ENCODE results near the gene MAML2. TPM values are rescaled to one million over a fixed set of nuclear protein-coding genes. Genes with fewer than 3 reads are reported as not detected.

MAML2 gene
- total RNA-seq, 2 experiments from 2014 or later, result 14.7 to 15.5 TPM

- H3K4me3 Mint-ChIP-seq, result no peak overlapping the region
- POLR2A ChIA-PET, result interaction anchor here (1.1 kb wide), 1 partner anchor 310 kb away, joined by 3 read pairs; the partner anchor contains the start of genes CCDC82 and JRKL
- no peak overlapping the region for H3K27ac Mint-ChIP-seq
Observed at GRCh38 chr11:96079691-96080090, 263.3 kb downstream of the MAML2 start.

GRCh38 chr11:96075532-96075959 lies 267.4 kb downstream of the MAML2 start:
- no peak overlapping the region for H3K27ac Mint-ChIP-seq
- ATAC-seq (no peak), DNase-seq (no peak)
- peaks cover 18% of the 10 kb centered on the region for H3K36me3 Mint-ChIP-seq (ENCODE audit: low read depth)
- POLR2A ChIA-PET, result no interaction called here
- H3K4me1 Mint-ChIP-seq (ENCODE audit: low read depth), result peaks cover 35% of the 10 kb centered on the region
- H3K9me3 Mint-ChIP-seq (ENCODE audit: insufficient read depth), result no peaks in the 10 kb centered on the region
- H3K27me3 Mint-ChIP-seq (ENCODE audit: low read depth), result no peaks in the 10 kb centered on the region
- H3K4me3 Mint-ChIP-seq, result no peak overlapping the region
- CTCF ChIA-PET, result interaction anchor here (0.8 to 2.1 kb wide), 7 partner anchors 10 to 268 kb away, joined by 3 to 16 read pairs (median 4); partner anchors contain the start of gene MAML2

More at GRCh38 chr11:96079691-96080090, 263.3 kb downstream of the MAML2 start:
- CTCF ChIA-PET, result no interaction called here
- no peaks in the 10 kb centered on the region for H3K9me3 Mint-ChIP-seq (ENCODE audit: insufficient read depth)
- ATAC-seq (no peak), DNase-seq (no peak)
- no peaks in the 10 kb centered on the region for H3K27me3 Mint-ChIP-seq (ENCODE audit: low read depth)
- H3K4me1 Mint-ChIP-seq (ENCODE audit: low read depth), result peaks cover 28% of the 10 kb centered on the region
- peaks cover 10% of the 10 kb centered on the region for H3K36me3 Mint-ChIP-seq (ENCODE audit: low read depth)

- no peak overlapping the region for H3K27ac Mint-ChIP-seq
- H3K36me3 Mint-ChIP-seq (ENCODE audit: low read depth), result peaks cover 18% of the 10 kb centered on the region
- H3K4me1 Mint-ChIP-seq (ENCODE audit: low read depth), result peaks cover 32% of the 10 kb centered on the region
- H3K9me3 Mint-ChIP-seq (ENCODE audit: insufficient read depth), result no peaks in the 10 kb centered on the region
- H3K27me3 Mint-ChIP-seq (ENCODE audit: low read depth), result no peaks in the 10 kb centered on the region
- CTCF ChIA-PET, result interaction anchor here (0.8 to 2.1 kb wide), 7 partner anchors 11 to 269 kb away, joined by 3 to 16 read pairs (median 4); partner anchors contain the start of gene MAML2
- DNase-seq, result no peak
- H3K4me3 Mint-ChIP-seq, result no peak overlapping the region
- no peak for ATAC-seq
- POLR2A ChIA-PET, result no interaction called here
Observed at GRCh38 chr11:96074551-96075310, 268.3 kb downstream of the MAML2 start.

- Mint-ChIP-seq H3K9me3 (ENCODE audit: insufficient read depth) (no peaks in the 10 kb centered on the region), H3K27ac (no peak overlapping the region), H3K4me1 (ENCODE audit: low read depth) (peaks cover 29% of the 10 kb centered on the region), H3K27me3 (ENCODE audit: low read depth) (no peaks in the 10 kb centered on the region), H3K36me3 (ENCODE audit: low read depth) (peaks cover 18% of the 10 kb centered on the region), H3K4me3 (no peak overlapping the region)
- ChIA-PET POLR2A (interaction anchor here (0.7 kb wide), 1 partner anchor 94 kb away, joined by 3 read pairs; no protein-coding TSS in a partner anchor), CTCF (interaction anchor here (1.0 to 1.2 kb wide), 2 partner anchors 268 to 270 kb away, joined by 3 read pairs; partner anchors contain the start of gene MAML2)
- DNase-seq (no peak), ATAC-seq (no peak)
Observed at GRCh38 chr11:96073536-96073935, 269.5 kb downstream of the MAML2 start.

- DNase-seq (no peak), ATAC-seq (no peak)
- H3K36me3 Mint-ChIP-seq (ENCODE audit: low read depth), result peaks cover 15% of the 10 kb centered on the region
- H3K9me3 Mint-ChIP-seq (ENCODE audit: insufficient read depth), result no peaks in the 10 kb centered on the region
- ChIA-PET POLR2A (interaction anchor here (0.6 kb wide), 1 partner anchor 112 kb away, joined by 3 read pairs; no protein-coding TSS in a partner anchor), CTCF (interaction anchor here (1.2 kb wide), 1 partner anchor 269 kb away, joined by 3 read pairs; no protein-coding TSS in a partner anchor)
- H3K27ac Mint-ChIP-seq, result no peak overlapping the region
- H3K4me3 Mint-ChIP-seq, result no peak overlapping the region
- H3K4me1 Mint-ChIP-seq (ENCODE audit: low read depth), result peaks cover 31% of the 10 kb centered on the region
- no peaks in the 10 kb centered on the region for H3K27me3 Mint-ChIP-seq (ENCODE audit: low read depth)
Observed at GRCh38 chr11:96072592-96072991, 270.4 kb downstream of the MAML2 start.

DNA sequence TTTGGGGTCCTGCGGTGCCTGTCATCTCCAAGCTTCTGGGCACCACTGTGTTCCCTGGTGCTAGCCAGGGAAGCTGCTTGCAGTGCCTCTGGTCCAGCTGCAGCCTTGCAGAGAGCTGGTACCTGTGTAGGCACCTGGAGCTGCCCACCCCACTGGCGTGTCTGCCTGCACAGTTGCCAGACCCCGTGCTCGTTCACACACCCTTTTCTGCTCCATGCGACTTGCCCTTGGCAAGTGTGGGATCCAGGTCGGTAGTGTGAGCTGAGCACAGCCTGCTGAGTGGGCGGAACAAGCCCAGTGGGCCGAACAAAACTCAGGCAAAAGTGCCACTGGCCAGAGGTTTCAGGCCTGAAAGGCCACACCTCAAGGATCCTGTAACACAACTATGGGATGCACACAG lies 272.5 kb downstream of the MAML2 start:
- Mint-ChIP-seq H3K4me1 (ENCODE audit: low read depth) (peaks cover 24% of the 10 kb centered on the region), H3K27ac (no peak overlapping the region), H3K9me3 (ENCODE audit: insufficient read depth) (no peaks in the 10 kb centered on the region), H3K4me3 (no peak overlapping the region), H3K27me3 (ENCODE audit: low read depth) (no peaks in the 10 kb centered on the region), H3K36me3 (ENCODE audit: low read depth) (peaks cover 14% of the 10 kb centered on the region)
- ChIA-PET POLR2A (no interaction called here), CTCF (interaction anchor here (0.6 to 1.5 kb wide), 4 partner anchors 129 to 323 kb away, joined by 3 to 5 read pairs (median 4); partner anchors contain the start of gene MAML2)
- ATAC-seq (no peak), DNase-seq (no peak)

DNA sequence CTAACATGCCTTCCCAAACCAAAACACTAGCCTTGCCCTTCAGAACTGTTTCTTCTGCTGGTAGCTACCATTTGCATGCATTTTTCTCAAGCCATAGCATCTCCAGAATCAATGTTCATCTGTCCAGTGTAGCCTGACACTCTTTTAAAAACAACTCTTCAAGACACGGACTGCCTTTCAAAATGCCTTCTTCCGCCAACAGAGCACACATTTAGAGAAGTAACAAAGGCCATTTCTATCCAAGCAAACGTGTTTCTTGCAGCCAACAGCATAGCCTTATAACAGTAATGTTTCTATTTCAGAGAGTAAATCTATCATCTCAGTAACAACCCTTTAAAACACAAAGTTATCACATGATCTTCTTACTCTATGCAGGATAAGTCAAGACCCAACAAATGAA lies 275.8 kb downstream of the MAML2 start:
- DNase-seq (no peak), ATAC-seq (no peak)
- POLR2A ChIA-PET, result no interaction called here
- Mint-ChIP-seq H3K27ac (no peak overlapping the region), H3K9me3 (ENCODE audit: insufficient read depth) (no peaks in the 10 kb centered on the region), H3K36me3 (ENCODE audit: low read depth) (peaks cover 4% of the 10 kb centered on the region), H3K27me3 (ENCODE audit: low read depth) (no peaks in the 10 kb centered on the region), H3K4me1 (ENCODE audit: low read depth) (peaks cover 25% of the 10 kb centered on the region), H3K4me3 (no peak overlapping the region)
- CTCF ChIA-PET, result interaction anchor here (1.3 to 5.0 kb wide), 2 partner anchors 12 to 218 kb away, joined by 4 to 31 read pairs; no protein-coding TSS in a partner anchor

- ChIA-PET CTCF (interaction anchor here (5.0 to 7.6 kb wide), 2 partner anchors 10 to 278 kb away, joined by 31 to 51 read pairs; partner anchors contain the start of gene MAML2), POLR2A (no interaction called here)
- H3K27me3 Mint-ChIP-seq (ENCODE audit: low read depth), result no peaks in the 10 kb centered on the region
- peaks cover 31% of the 10 kb centered on the region for H3K4me1 Mint-ChIP-seq (ENCODE audit: low read depth)
- H3K9me3 Mint-ChIP-seq (ENCODE audit: insufficient read depth), result no peaks in the 10 kb centered on the region
- no peak overlapping the region for H3K27ac Mint-ChIP-seq
- ATAC-seq (no peak), DNase-seq (no peak)
- no peak overlapping the region for H3K4me3 Mint-ChIP-seq
- H3K36me3 Mint-ChIP-seq (ENCODE audit: low read depth), result peaks cover 12% of the 10 kb centered on the region
Observed at GRCh38 chr11:96065379-96065778, 277.6 kb downstream of the MAML2 start.

DNA sequence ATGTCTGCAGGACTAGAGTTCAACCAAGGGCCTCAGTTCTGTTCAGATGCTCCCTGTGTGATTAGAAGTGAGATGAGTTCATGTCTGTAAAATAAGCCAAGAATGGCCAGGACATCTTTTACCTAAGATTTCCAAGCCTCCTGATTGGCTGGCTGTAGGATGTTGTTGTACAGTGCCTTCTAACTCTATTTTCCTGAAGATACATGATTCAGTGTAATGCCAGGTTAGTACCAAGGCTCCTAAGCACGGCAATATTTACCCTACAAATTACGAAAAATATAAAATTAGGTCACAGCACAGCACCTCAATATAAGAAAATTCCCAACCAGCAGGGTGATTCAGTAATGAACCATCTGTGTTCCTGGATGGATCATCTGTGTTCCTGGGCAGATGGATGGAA lies 279.1 kb downstream of the MAML2 start:
- POLR2A ChIA-PET, result interaction anchor here (0.6 kb wide), 1 partner anchor 9 kb away, joined by 3 read pairs; no protein-coding TSS in a partner anchor
- Mint-ChIP-seq H3K27me3 (ENCODE audit: low read depth) (no peaks in the 10 kb centered on the region), H3K27ac (no peak overlapping the region), H3K4me1 (ENCODE audit: low read depth) (peaks cover 31% of the 10 kb centered on the region), H3K9me3 (ENCODE audit: insufficient read depth) (no peaks in the 10 kb centered on the region), H3K4me3 (no peak overlapping the region), H3K36me3 (ENCODE audit: low read depth) (peaks cover 22% of the 10 kb centered on the region)
- no peak for DNase-seq
- ATAC-seq, result no peak
- CTCF ChIA-PET, result interaction anchor here (1.2 to 7.6 kb wide), 5 partner anchors 8 to 279 kb away, joined by 3 to 51 read pairs (median 9); partner anchors contain the start of gene MAML2

DNA sequence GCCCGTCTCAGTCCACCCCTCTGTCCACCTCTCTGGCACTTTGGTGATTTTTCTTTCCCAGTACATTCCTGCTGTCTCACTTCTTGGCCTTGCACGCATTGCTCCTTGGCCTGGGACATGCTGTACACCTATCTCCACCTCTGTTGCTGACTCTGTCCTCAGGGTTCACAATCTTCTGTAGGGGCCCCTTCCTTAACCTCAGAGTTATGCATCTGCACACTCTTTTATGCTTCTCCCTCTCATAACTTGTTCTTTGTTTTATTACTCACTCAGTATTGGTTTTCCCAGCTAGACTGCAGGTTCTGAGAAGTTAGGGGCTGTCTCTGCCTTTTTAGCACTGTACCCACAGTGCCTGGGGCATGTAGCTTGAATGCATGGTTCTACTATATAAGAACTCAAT lies 279.9 kb downstream of the MAML2 start:
- CTCF ChIA-PET, result interaction anchor here (1.6 to 7.6 kb wide), 4 partner anchors 8 to 280 kb away, joined by 4 to 51 read pairs (median 8); partner anchors contain the start of gene MAML2
- POLR2A ChIA-PET, result interaction anchor here (1.1 kb wide), 1 partner anchor 274 kb away, joined by 3 read pairs; the partner anchor contains the start of gene FAM76B
- Mint-ChIP-seq H3K4me3 (no peak overlapping the region), H3K27ac (peak overlapping the region; percentile 12), H3K9me3 (ENCODE audit: insufficient read depth) (no peaks in the 10 kb centered on the region), H3K4me1 (ENCODE audit: low read depth) (peaks cover 30% of the 10 kb centered on the region), H3K27me3 (ENCODE audit: low read depth) (no peaks in the 10 kb centered on the region), H3K36me3 (ENCODE audit: low read depth) (peaks cover 23% of the 10 kb centered on the region)
- DNase-seq (no peak), ATAC-seq (no peak)

- Mint-ChIP-seq H3K27ac (peak overlapping the region; percentile 9), H3K4me3 (no peak overlapping the region), H3K27me3 (ENCODE audit: low read depth) (no peaks in the 10 kb centered on the region), H3K4me1 (ENCODE audit: low read depth) (peaks cover 35% of the 10 kb centered on the region), H3K9me3 (ENCODE audit: insufficient read depth) (no peaks in the 10 kb centered on the region), H3K36me3 (ENCODE audit: low read depth) (peaks cover 27% of the 10 kb centered on the region)
- CTCF ChIA-PET, result interaction anchor here (0.7 to 7.6 kb wide), 5 partner anchors 7 to 281 kb away, joined by 3 to 51 read pairs (median 4); partner anchors contain the start of gene MAML2
- POLR2A ChIA-PET, result interaction anchor here (1.1 kb wide), 1 partner anchor 273 kb away, joined by 3 read pairs; the partner anchor contains the start of gene FAM76B
- peak; percentile 48 for DNase-seq
- peak; percentile 80 for ATAC-seq
Observed at GRCh38 chr11:96062134-96062533, 280.9 kb downstream of the MAML2 start.

Measured in activated CD8-positive, alpha-beta T cell treated with anti-CD3 and anti-CD28 coated beads, Interleukin-2, amount 10 ng/mL, durations not matched to agents 7 days and 5 days (primary cell).